GM23338 (cell line): Measurements from ENCODE around the gene ZNF689. TPM values are rescaled to one million over a fixed set of nuclear protein-coding genes. Genes with fewer than 3 reads are reported as not detected.

Source experiments
- ATAC-seq: fragments of 200-7000 bp; cut with Tn5 transposase; 3 replicates; pipeline ENCODE4 v1.9.1; 2020
- DNase-seq: peaks from one replicate; pipeline ENCODE4 v3.0.0-alpha.2; 2015; ENCODE audit warnings: low spot score
- H2AFZ ChIP-seq: fragments of 200-600 bp; sonication (generic); 2 replicates; pipeline ENCODE4 v1.8.0; 2016; ENCODE audit warnings: antibody characterized with exemption, mild to moderate bottlenecking, moderate library complexity
- H3F3A ChIP-seq: fragments of 200-600 bp; sonication (generic); replicated peaks from 2 replicates; pipeline ENCODE4 v1.8.0; 2017; ENCODE audit warnings: antibody characterized with exemption, mixed run types, low read depth
- H3K27ac ChIP-seq: fragments of 200-600 bp; sonication (generic); 2 replicates; pipeline ENCODE4 v1.6.1; 2016; ENCODE audit warnings: low read depth
- H3K27me3 ChIP-seq: fragments of 200-600 bp; sonication (generic); 2 replicates; pipeline ENCODE4 v1.8.0; 2016; ENCODE audit warnings: mild to moderate bottlenecking, mixed run types, moderate library complexity; ENCODE audit not compliant: insufficient read depth
- H3K36me3 ChIP-seq: fragments of 200-600 bp; sonication (generic); 2 replicates; pipeline ENCODE4 v1.8.0; 2016; ENCODE audit warnings: mild to moderate bottlenecking; ENCODE audit not compliant: insufficient read depth
- H3K4me1 ChIP-seq: fragments of 200-600 bp; sonication (generic); 2 replicates; pipeline ENCODE4 v1.8.0; 2016; ENCODE audit warnings: mild to moderate bottlenecking, moderate library complexity; ENCODE audit not compliant: insufficient read depth
- H3K4me2 ChIP-seq: fragments of 200-600 bp; sonication (generic); 2 replicates; pipeline ENCODE4 v1.7.1; 2017; ENCODE audit warnings: mixed run types
- H3K4me3 ChIP-seq: fragments of 200-600 bp; sonication (generic); 2 replicates; pipeline ENCODE4 v1.6.1; 2016; ENCODE audit warnings: mixed run types
- H3K79me2 ChIP-seq: fragments of 200-600 bp; sonication (generic); replicated peaks from 2 replicates; pipeline ENCODE4 v1.8.0; 2017; ENCODE audit warnings: mild to moderate bottlenecking; ENCODE audit not compliant: insufficient read depth
- H3K9me2 ChIP-seq: fragments of 200-600 bp; sonication (generic); 2 replicates; pipeline ENCODE4 v1.8.0; 2017; ENCODE audit not compliant: insufficient read depth
- H4K20me1 ChIP-seq: fragments of 200-600 bp; sonication (generic); replicated peaks from 2 replicates; pipeline ENCODE4 v1.8.0; 2017; ENCODE audit warnings: mild to moderate bottlenecking; ENCODE audit not compliant: insufficient read depth
- H3K27ac Mint-ChIP-seq: 2 replicates; pipeline ENCODE4 v1.8.0; 2020; ENCODE audit warnings: inconsistent platforms, mild to moderate bottlenecking, moderate library complexity, mixed read lengths
- H3K27me3 Mint-ChIP-seq: 3 replicates; pipeline ENCODE4 v1.8.0; 2022; ENCODE audit warnings: low read depth, mild to moderate bottlenecking, moderate library complexity, mixed read lengths, inconsistent platforms; ENCODE audit not compliant: insufficient read depth, poor library complexity
- H3K36me3 Mint-ChIP-seq: 3 replicates; pipeline ENCODE4 v1.8.0; 2021; ENCODE audit warnings: low read depth, mild to moderate bottlenecking, inconsistent platforms, moderate library complexity, mixed read lengths
- H3K4me1 Mint-ChIP-seq: 3 replicates; pipeline ENCODE4 v1.8.0; 2020; ENCODE audit warnings: mild to moderate bottlenecking, inconsistent platforms, mixed read lengths
- H3K4me3 Mint-ChIP-seq: 3 replicates; pipeline ENCODE4 v1.8.0; 2021; ENCODE audit warnings: moderate library complexity, mild to moderate bottlenecking, inconsistent platforms, mixed read lengths
- H3K9me3 Mint-ChIP-seq: 3 replicates; pipeline ENCODE4 v1.8.0; 2020; ENCODE audit warnings: moderate library complexity, mild to moderate bottlenecking, inconsistent platforms, mixed read lengths
- CTCF ChIP-seq, 2 experiments: fragments of 200-600 bp in 1 of 2; sonication (generic) in 1 of 2; conservative IDR thresholded peaks; 2 replicates each; pipeline versions ENCODE4 v1.5.1 to v1.6.1; 2016 to 2017; ENCODE audit warnings: antibody characterized with exemption in 2 of 2, low read depth in 2 of 2, mild to moderate bottlenecking in 2 of 2, moderate library complexity in 1 of 2
- ETS1 ChIP-seq: IDR thresholded peaks from 2 replicates; pipeline ENCODE4 v1.6.1; 2016; ENCODE audit warnings: antibody characterized with exemption
- EZH2 ChIP-seq: fragments of 200-600 bp; sonication (generic); IDR thresholded peaks from one replicate; pipeline ENCODE4 v1.8.0; 2017; ENCODE audit warnings: antibody characterized with exemption, mild to moderate bottlenecking, low read depth; ENCODE audit not compliant: unreplicated experiment
- NANOG ChIP-seq: IDR thresholded peaks from 2 replicates; pipeline ENCODE4 v1.6.1; 2016; ENCODE audit warnings: antibody characterized with exemption, borderline replicate concordance
- POLR2AphosphoS5 ChIP-seq: IDR thresholded peaks from 2 replicates; pipeline ENCODE4 v1.6.1; 2016; ENCODE audit warnings: antibody characterized with exemption, low read depth
- REST ChIP-seq: IDR thresholded peaks from one replicate; pipeline ENCODE4 v1.6.1; 2018; ENCODE audit warnings: antibody characterized with exemption; ENCODE audit not compliant: unreplicated experiment
- ZNF114 ChIP-seq: fragments of 250-450 bp; sonication (Bioruptor Pico); IDR thresholded peaks from 2 replicates; pipeline ENCODE4 v1.5.0; 2020; ENCODE audit warnings: mild to moderate bottlenecking, moderate library complexity
- ZNF331 ChIP-seq: fragments of 250-450 bp; sonication (Bioruptor Pico); IDR thresholded peaks from 2 replicates; pipeline ENCODE4 v1.5.0; 2020; ENCODE audit warnings: low read depth, mild to moderate bottlenecking, moderate library complexity
- polyA plus RNA-seq: library from polyadenylated mRNA; unstranded; fragments of >200 nt; fragmentation: Nextera tagmentation; extraction: Ambion mirVana; gene quantifications from 2 replicates; pipeline ENCODE4 v1.2.1, GENCODE V29; 2016
- total RNA-seq: library from RNA; depleted of rRNA; stranded (reverse); fragments of >200 nt; shearing (Covaris generic); gene quantifications from 2 replicates; pipeline ENCODE4 v1.2.3, GENCODE V29; 2014
- TF ChIP-seq, protein P1 (sequence below): fragments of 250-450 bp; sonication (Bioruptor Pico); IDR thresholded peaks from 2 replicates; pipeline ENCODE4 v1.5.0; 2020; ENCODE audit warnings: mild to moderate bottlenecking, moderate library complexity

The ZNF689 gene
- total and polyA plus RNA-seq, 2 experiments from 2014 or later, result 5.3 to 16.7 TPM

GRCh38 chr16:30567160-30567990 is 42.8 kb downstream of the ZNF689 start:
- H3K36me3 ChIP-seq, result no peaks in the 10 kb centered on the region
- Mint-ChIP-seq H3K4me3 (no peak overlapping the region), H3K9me3 (no peaks in the 10 kb centered on the region; the same call in 2 of the 3 replicates), H3K27ac (no peak overlapping the region), H3K36me3 (no peaks in the 10 kb centered on the region), H3K4me1 (peaks cover 14% of the 10 kb centered on the region), H3K27me3 (peaks cover 10% of the 10 kb centered on the region)
- no peaks in the 10 kb centered on the region for H3K27me3 ChIP-seq
- no peaks in the 10 kb centered on the region for H3K79me2 ChIP-seq
- no peak overlapping the region for H3K4me2 ChIP-seq
- no peak overlapping the region for H3K27ac ChIP-seq
- H3K4me3 ChIP-seq, result no peak overlapping the region
- TF ChIP-seq POLR2AphosphoS5, result no peak
- no peak for TF ChIP-seq ZNF114 (CRISPR knock-in tag)
- TF ChIP-seq ZNF331 (CRISPR knock-in tag), result no peak
- TF ChIP-seq, protein P1, sequence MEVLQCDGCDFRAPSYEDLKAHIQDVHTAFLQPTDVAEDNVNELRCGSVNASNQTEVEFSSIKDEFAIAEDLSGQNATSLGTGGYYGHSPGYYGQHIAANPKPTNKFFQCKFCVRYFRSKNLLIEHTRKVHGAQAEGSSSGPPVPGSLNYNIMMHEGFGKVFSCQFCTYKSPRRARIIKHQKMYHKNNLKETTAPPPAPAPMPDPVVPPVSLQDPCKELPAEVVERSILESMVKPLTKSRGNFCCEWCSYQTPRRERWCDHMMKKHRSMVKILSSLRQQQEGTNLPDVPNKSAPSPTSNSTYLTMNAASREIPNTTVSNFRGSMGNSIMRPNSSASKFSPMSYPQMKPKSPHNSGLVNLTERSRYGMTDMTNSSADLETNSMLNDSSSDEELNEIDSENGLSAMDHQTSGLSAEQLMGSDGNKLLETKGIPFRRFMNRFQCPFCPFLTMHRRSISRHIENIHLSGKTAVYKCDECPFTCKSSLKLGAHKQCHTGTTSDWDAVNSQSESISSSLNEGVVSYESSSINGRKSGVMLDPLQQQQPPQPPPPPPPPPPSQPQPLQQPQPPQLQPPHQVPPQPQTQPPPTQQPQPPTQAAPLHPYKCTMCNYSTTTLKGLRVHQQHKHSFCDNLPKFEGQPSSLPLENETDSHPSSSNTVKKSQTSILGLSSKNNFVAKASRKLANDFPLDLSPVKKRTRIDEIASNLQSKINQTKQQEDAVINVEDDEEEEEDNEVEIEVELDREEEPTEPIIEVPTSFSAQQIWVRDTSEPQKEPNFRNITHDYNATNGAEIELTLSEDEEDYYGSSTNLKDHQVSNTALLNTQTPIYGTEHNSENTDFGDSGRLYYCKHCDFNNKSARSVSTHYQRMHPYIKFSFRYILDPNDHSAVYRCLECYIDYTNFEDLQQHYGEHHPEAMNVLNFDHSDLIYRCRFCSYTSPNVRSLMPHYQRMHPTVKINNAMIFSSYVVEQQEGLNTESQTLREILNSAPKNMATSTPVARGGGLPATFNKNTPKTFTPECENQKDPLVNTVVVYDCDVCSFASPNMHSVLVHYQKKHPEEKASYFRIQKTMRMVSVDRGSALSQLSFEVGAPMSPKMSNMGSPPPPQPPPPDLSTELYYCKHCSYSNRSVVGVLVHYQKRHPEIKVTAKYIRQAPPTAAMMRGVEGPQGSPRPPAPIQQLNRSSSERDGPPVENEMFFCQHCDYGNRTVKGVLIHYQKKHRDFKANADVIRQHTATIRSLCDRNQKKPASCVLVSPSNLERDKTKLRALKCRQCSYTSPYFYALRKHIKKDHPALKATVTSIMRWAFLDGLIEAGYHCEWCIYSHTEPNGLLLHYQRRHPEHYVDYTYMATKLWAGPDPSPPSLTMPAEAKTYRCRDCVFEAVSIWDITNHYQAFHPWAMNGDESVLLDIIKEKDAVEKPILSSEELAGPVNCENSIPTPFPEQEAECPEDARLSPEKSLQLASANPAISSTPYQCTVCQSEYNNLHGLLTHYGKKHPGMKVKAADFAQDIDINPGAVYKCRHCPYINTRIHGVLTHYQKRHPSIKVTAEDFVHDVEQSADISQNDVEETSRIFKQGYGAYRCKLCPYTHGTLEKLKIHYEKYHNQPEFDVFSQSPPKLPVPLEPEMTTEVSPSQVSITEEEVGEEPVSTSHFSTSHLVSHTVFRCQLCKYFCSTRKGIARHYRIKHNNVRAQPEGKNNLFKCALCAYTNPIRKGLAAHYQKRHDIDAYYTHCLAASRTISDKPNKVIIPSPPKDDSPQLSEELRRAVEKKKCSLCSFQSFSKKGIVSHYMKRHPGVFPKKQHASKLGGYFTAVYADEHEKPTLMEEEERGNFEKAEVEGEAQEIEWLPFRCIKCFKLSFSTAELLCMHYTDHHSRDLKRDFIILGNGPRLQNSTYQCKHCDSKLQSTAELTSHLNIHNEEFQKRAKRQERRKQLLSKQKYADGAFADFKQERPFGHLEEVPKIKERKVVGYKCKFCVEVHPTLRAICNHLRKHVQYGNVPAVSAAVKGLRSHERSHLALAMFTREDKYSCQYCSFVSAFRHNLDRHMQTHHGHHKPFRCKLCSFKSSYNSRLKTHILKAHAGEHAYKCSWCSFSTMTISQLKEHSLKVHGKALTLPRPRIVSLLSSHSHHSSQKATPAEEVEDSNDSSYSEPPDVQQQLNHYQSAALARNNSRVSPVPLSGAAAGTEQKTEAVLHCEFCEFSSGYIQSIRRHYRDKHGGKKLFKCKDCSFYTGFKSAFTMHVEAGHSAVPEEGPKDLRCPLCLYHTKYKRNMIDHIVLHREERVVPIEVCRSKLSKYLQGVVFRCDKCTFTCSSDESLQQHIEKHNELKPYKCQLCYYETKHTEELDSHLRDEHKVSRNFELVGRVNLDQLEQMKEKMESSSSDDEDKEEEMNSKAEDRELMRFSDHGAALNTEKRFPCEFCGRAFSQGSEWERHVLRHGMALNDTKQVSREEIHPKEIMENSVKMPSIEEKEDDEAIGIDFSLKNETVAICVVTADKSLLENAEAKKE (CRISPR knock-in tag), result no peak
- no peak for TF ChIP-seq EZH2
- no peak for TF ChIP-seq NANOG
- no peak for TF ChIP-seq REST
- TF ChIP-seq ETS1, result no peak
- TF ChIP-seq CTCF (conservative IDR thresholded peaks at IDR 0.05; ENCODE audit: low read depth in 2 of 2), result no peak
- no peak overlapping the region for H2AFZ ChIP-seq
- DNase-seq, result no peak
- no peak for ATAC-seq
- no peaks in the 10 kb centered on the region for H4K20me1 ChIP-seq
- 0 out of 2 replicates have a peak, but pooled peaks cover 5% of the 10 kb centered on the region for H3F3A ChIP-seq
- no peaks in the 10 kb centered on the region for H3K9me2 ChIP-seq
- peaks cover 18% of the 10 kb centered on the region for H3K4me1 ChIP-seq
